Subcutaneous adipose tissue (tissue), 4 donors: ENCODE results near the gene RNGTT. TPM values are rescaled to one million over a fixed set of nuclear protein-coding genes. Genes with fewer than 3 reads are reported as not detected.

ENCODE experiments used
- CTCF ChIP-seq: fragments of 450-650 bp; IDR thresholded peaks from one replicate; pipeline ENCODE4 v1.5.1; 2016; ENCODE audit warnings: low read depth, mild to moderate bottlenecking, control low read depth, antibody characterized with exemption, moderate library complexity
- total RNA-seq, 4 donors: library from RNA; depleted of rRNA; stranded (reverse); fragments of >200 nt; gene quantifications; one replicate each; pipeline ENCODE4 v1.1.0, GENCODE V29; 2016

The RNGTT gene
- total RNA-seq, 4 donors from 2014 or later = 10.2 to 22.3 (median 13.4) TPM

- TF ChIP-seq CTCF = no peak
These were observed 111.4 kb downstream of the RNGTT start for GRCh38 chr6:88852000-88852399.

- TF ChIP-seq CTCF = no peak
These were observed 114.5 kb downstream of the RNGTT start for GRCh38 chr6:88848870-88849269.

- TF ChIP-seq CTCF = no peak
These were observed 120.4 kb downstream of the RNGTT start for GRCh38 chr6:88843040-88843439.

- TF ChIP-seq CTCF = no peak
These were observed 121.1 kb downstream of the RNGTT start for GRCh38 chr6:88842320-88842719.

- TF ChIP-seq CTCF = no peak
These were observed 122.5 kb downstream of the RNGTT start for GRCh38 chr6:88840796-88841539.

GRCh38 chr6:88840289-88840688, 123.1 kb downstream of the RNGTT start:
- no peak for TF ChIP-seq CTCF

GRCh38 chr6:88839280-88839679, 124.1 kb downstream of the RNGTT start:
- no peak for TF ChIP-seq CTCF
